Liver (tissue), 9 donors: ENCODE results near the gene MYO5A. TPM values are rescaled to one million over a fixed set of nuclear protein-coding genes. Genes with fewer than 3 reads are reported as not detected.

Experiments
- DNase-seq: peaks from one replicate; pipeline ENCODE4 v3.0.0-alpha.2; 2017; ENCODE audit warnings: low spot score
- H3K27ac ChIP-seq, 2 donors: one replicate each; pipeline ENCODE4 v1.7.0; 2013; ENCODE audit warnings: inconsistent platforms in 2 of 2, low read length in 2 of 2, control low read depth in 1 of 2, low read depth in 1 of 2, mild to moderate bottlenecking in 1 of 2
- H3K27me3 ChIP-seq, 4 donors: one replicate each; pipeline versions ENCODE4 v1.6.1 to v1.7.0; 2013; ENCODE audit warnings: low read length in 3 of 4, inconsistent platforms in 1 of 4, mild to moderate bottlenecking in 1 of 4, moderate library complexity in 1 of 4; ENCODE audit not compliant: control insufficient read depth in 4 of 4, insufficient read depth in 4 of 4
- H3K36me3 ChIP-seq, 4 donors: one replicate each; pipeline versions ENCODE4 v1.6.1 to v1.7.0; 2013; ENCODE audit warnings: low read length in 3 of 4, mild to moderate bottlenecking in 3 of 4, low read depth in 1 of 4, moderate library complexity in 1 of 4; ENCODE audit not compliant: control insufficient read depth in 4 of 4, insufficient read depth in 3 of 4
- H3K4me1 ChIP-seq, 4 donors: one replicate each; pipeline versions ENCODE4 v1.6.1 to v1.7.0; 2013; ENCODE audit warnings: low read length in 3 of 4, mild to moderate bottlenecking in 3 of 4, moderate library complexity in 1 of 4; ENCODE audit not compliant: control insufficient read depth in 4 of 4, insufficient read depth in 4 of 4
- H3K4me3 ChIP-seq, 3 donors: one replicate each; pipeline versions ENCODE4 v1.6.1 to v1.7.0; 2013; ENCODE audit warnings: low read length in 3 of 3, control low read depth in 1 of 3, low read depth in 1 of 3, mild to moderate bottlenecking in 1 of 3
- H3K9ac ChIP-seq, 2 donors: one replicate each; pipeline ENCODE4 v1.7.0; 2013; ENCODE audit warnings: low read length in 2 of 2, mild to moderate bottlenecking in 2 of 2, moderate library complexity in 2 of 2, control low read depth in 1 of 2, low read depth in 1 of 2
- H3K9me3 ChIP-seq, 4 donors: one replicate each; pipeline versions ENCODE4 v1.6.1 to v1.7.0; 2013; ENCODE audit warnings: low read length in 3 of 4; ENCODE audit not compliant: control insufficient read depth in 4 of 4
- ATF3 ChIP-seq: IDR thresholded peaks from 2 replicates; pipeline ENCODE4 v1.6.1; 2016; ENCODE audit warnings: antibody characterized with exemption
- EGR1 ChIP-seq, 2 donors: IDR thresholded peaks; 2 replicates each; pipeline ENCODE4 v1.6.1; 2016 to 2018; ENCODE audit warnings: antibody characterized with exemption in 2 of 2, low read depth in 2 of 2
- FOXA1 ChIP-seq: IDR thresholded peaks from 2 replicates; pipeline ENCODE4 v1.6.1; 2016; ENCODE audit warnings: antibody characterized with exemption
- FOXA2 ChIP-seq: IDR thresholded peaks from 2 replicates; pipeline ENCODE4 v1.6.1; 2016; ENCODE audit warnings: antibody characterized with exemption
- GABPA ChIP-seq, 2 donors: IDR thresholded peaks in 1 of 2; conservative IDR thresholded peaks in 1 of 2; 2 replicates each; pipeline ENCODE4 v1.6.1; 2016; ENCODE audit warnings: antibody characterized with exemption in 2 of 2, mild to moderate bottlenecking in 1 of 2, moderate library complexity in 1 of 2
- HNF4A ChIP-seq, 2 donors: conservative IDR thresholded peaks; 2 replicates each; pipeline ENCODE4 v1.6.1; 2016; ENCODE audit warnings: antibody characterized with exemption in 2 of 2, mild to moderate bottlenecking in 2 of 2
- HNF4G ChIP-seq: IDR thresholded peaks from 2 replicates; pipeline ENCODE4 v1.6.1; 2016; ENCODE audit warnings: antibody characterized with exemption
- JUND ChIP-seq, 2 donors: IDR thresholded peaks; 2 replicates each; pipeline ENCODE4 v1.6.1; 2016; ENCODE audit warnings: antibody characterized with exemption in 2 of 2
- NR2F2 ChIP-seq: IDR thresholded peaks from 2 replicates; pipeline ENCODE4 v1.6.1; 2016; ENCODE audit warnings: antibody characterized with exemption
- RAD21 ChIP-seq, 2 donors: IDR thresholded peaks; 2 replicates each; pipeline ENCODE4 v1.6.1; 2016; ENCODE audit warnings: antibody characterized with exemption in 2 of 2, mild to moderate bottlenecking in 2 of 2
- RXRA ChIP-seq, 2 donors: IDR thresholded peaks; 2 replicates each; pipeline ENCODE4 v1.6.1; 2017 to 2018; ENCODE audit warnings: antibody characterized with exemption in 2 of 2, mild to moderate bottlenecking in 1 of 2
- SP1 ChIP-seq: IDR thresholded peaks from 2 replicates; pipeline ENCODE4 v1.6.1; 2018; ENCODE audit warnings: antibody characterized with exemption, mild to moderate bottlenecking
- TAF1 ChIP-seq: conservative IDR thresholded peaks from 2 replicates; pipeline ENCODE4 v1.6.1; 2016; ENCODE audit warnings: antibody characterized with exemption, mild to moderate bottlenecking
- YY1 ChIP-seq: IDR thresholded peaks from 2 replicates; pipeline ENCODE4 v1.6.1; 2016; ENCODE audit warnings: antibody characterized with exemption, mild to moderate bottlenecking
- WGBS: extraction: QIAGEN DNeasy Blood & Tissue Kit; methylation state at CpG from one replicate; pipeline ENCODE4 v1.1.7; 2013; 5-methylcytosine and 5-hydroxymethylcytosine counted together
- polyA plus RNA-seq, 2 donors: library from polyadenylated mRNA; stranded (reverse) in 1 of 2; unstranded in 1 of 2; fragments of 200-250 nt in 1 of 2; fragments of >200 nt in 1 of 2; fragmentation: Nextera tagmentation in 1 of 2; extraction: Ambion mirVana in 1 of 2; gene quantifications; one replicate each; pipeline versions ENCODE4 v1.2.1 to v1.2.3, GENCODE V29; 2013 to 2015
- total RNA-seq, 2 donors: library from RNA; depleted of rRNA; stranded (reverse); fragments of >200 nt; gene quantifications; one replicate each; pipeline ENCODE4 v1.2.3, GENCODE V29; 2014
- TF ChIP-seq, protein P1 (sequence below): IDR thresholded peaks from 2 replicates; pipeline ENCODE4 v1.6.1; 2016; ENCODE audit warnings: antibody characterized with exemption
- TF ChIP-seq, protein P2 (sequence below): IDR thresholded peaks from 2 replicates; pipeline ENCODE4 v1.6.1; 2016; ENCODE audit warnings: antibody characterized with exemption
- TF ChIP-seq, protein P3 (sequence below): fragments of 150-350 bp; IDR thresholded peaks from 2 replicates; pipeline ENCODE4 v1.5.1; 2017; ENCODE audit warnings: improper control_type of control experiment, low read depth, low read length; ENCODE audit not compliant: missing input control
- donor health status: healthy.
- donor health status: healthy.
- donor health status: healthy.
- donor health status: healthy.
- donor health status: healthy.

The MYO5A gene
- total and polyA plus RNA-seq, 4 donors: 1.0 to 7.1 (median 3.0) TPM

- 96% methylated on average over 1 of the region's 1 CpG for WGBS
- no peak overlapping the region for H3K9ac ChIP-seq
- H3K27me3 ChIP-seq: no peaks in the 10 kb centered on the region
- H3K4me1 ChIP-seq: no peaks in the 10 kb centered on the region
- no peaks in the 10 kb centered on the region for H3K9me3 ChIP-seq
- H3K36me3 ChIP-seq: no peaks in the 10 kb centered on the region
- DNase-seq: no peak
- no peak for TF ChIP-seq YY1
- no peak for TF ChIP-seq RAD21 (IDR thresholded peaks at IDR 0.05)
- TF ChIP-seq GABPA (IDR thresholded peaks at IDR 0.05 in 1 of 2, conservative IDR thresholded peaks at IDR 0.05 in 1 of 2): no peak
- no peak for TF ChIP-seq FOXA1
- TF ChIP-seq HNF4A (conservative IDR thresholded peaks at IDR 0.05): no peak
- no peak overlapping the region for H3K27ac ChIP-seq
- no peak overlapping the region for H3K4me3 ChIP-seq
Measured at GRCh38 chr15:52423852-52424251, 104.8 kb downstream of the MYO5A start.

GRCh38 chr15:52422001-52422400, 106.7 kb downstream of the MYO5A start:
- Histone ChIP-seq H3K9ac (no peak overlapping the region), H3K4me1 (no peaks in the 10 kb centered on the region), H3K9me3 (no peaks in the 10 kb centered on the region), H3K27ac (no peak overlapping the region), H3K4me3 (no peak overlapping the region), H3K27me3 (no peaks in the 10 kb centered on the region), H3K36me3 (no peaks in the 10 kb centered on the region)
- no peak for DNase-seq
- TF ChIP-seq SP1 (no peak), FOXA2 (no peak), HNF4A (conservative IDR thresholded peaks at IDR 0.05) (no peak), NR2F2 (no peak), FOXA1 (no peak), RXRA (IDR thresholded peaks at IDR 0.05) (no peak), RAD21 (IDR thresholded peaks at IDR 0.05) (no peak), YY1 (no peak), GABPA (IDR thresholded peaks at IDR 0.05 in 1 of 2, conservative IDR thresholded peaks at IDR 0.05 in 1 of 2) (no peak), HNF4G (no peak), JUND (IDR thresholded peaks at IDR 0.05) (no peak), ATF3 (no peak), TAF1 (no peak), EGR1 (IDR thresholded peaks at IDR 0.05; ENCODE audit: low read depth in 2 of 2) (no peak)
- TF ChIP-seq, protein P1, sequence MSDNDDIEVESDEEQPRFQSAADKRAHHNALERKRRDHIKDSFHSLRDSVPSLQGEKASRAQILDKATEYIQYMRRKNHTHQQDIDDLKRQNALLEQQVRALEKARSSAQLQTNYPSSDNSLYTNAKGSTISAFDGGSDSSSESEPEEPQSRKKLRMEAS: no peak
- TF ChIP-seq, protein P2, sequence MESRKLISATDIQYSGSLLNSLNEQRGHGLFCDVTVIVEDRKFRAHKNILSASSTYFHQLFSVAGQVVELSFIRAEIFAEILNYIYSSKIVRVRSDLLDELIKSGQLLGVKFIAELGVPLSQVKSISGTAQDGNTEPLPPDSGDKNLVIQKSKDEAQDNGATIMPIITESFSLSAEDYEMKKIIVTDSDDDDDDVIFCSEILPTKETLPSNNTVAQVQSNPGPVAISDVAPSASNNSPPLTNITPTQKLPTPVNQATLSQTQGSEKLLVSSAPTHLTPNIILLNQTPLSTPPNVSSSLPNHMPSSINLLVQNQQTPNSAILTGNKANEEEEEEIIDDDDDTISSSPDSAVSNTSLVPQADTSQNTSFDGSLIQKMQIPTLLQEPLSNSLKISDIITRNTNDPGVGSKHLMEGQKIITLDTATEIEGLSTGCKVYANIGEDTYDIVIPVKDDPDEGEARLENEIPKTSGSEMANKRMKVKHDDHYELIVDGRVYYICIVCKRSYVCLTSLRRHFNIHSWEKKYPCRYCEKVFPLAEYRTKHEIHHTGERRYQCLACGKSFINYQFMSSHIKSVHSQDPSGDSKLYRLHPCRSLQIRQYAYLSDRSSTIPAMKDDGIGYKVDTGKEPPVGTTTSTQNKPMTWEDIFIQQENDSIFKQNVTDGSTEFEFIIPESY: no peak
- TF ChIP-seq, protein P3, sequence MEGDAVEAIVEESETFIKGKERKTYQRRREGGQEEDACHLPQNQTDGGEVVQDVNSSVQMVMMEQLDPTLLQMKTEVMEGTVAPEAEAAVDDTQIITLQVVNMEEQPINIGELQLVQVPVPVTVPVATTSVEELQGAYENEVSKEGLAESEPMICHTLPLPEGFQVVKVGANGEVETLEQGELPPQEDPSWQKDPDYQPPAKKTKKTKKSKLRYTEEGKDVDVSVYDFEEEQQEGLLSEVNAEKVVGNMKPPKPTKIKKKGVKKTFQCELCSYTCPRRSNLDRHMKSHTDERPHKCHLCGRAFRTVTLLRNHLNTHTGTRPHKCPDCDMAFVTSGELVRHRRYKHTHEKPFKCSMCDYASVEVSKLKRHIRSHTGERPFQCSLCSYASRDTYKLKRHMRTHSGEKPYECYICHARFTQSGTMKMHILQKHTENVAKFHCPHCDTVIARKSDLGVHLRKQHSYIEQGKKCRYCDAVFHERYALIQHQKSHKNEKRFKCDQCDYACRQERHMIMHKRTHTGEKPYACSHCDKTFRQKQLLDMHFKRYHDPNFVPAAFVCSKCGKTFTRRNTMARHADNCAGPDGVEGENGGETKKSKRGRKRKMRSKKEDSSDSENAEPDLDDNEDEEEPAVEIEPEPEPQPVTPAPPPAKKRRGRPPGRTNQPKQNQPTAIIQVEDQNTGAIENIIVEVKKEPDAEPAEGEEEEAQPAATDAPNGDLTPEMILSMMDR: no peak
